ENCODE measurements around the gene DCTN5.
"Not testable (repeated sequence)": the region's sequence is repeated elsewhere in the genome, so short reads cannot be mapped to it uniquely, and the experiment has no call there.

DCTN5 gene

DNA sequence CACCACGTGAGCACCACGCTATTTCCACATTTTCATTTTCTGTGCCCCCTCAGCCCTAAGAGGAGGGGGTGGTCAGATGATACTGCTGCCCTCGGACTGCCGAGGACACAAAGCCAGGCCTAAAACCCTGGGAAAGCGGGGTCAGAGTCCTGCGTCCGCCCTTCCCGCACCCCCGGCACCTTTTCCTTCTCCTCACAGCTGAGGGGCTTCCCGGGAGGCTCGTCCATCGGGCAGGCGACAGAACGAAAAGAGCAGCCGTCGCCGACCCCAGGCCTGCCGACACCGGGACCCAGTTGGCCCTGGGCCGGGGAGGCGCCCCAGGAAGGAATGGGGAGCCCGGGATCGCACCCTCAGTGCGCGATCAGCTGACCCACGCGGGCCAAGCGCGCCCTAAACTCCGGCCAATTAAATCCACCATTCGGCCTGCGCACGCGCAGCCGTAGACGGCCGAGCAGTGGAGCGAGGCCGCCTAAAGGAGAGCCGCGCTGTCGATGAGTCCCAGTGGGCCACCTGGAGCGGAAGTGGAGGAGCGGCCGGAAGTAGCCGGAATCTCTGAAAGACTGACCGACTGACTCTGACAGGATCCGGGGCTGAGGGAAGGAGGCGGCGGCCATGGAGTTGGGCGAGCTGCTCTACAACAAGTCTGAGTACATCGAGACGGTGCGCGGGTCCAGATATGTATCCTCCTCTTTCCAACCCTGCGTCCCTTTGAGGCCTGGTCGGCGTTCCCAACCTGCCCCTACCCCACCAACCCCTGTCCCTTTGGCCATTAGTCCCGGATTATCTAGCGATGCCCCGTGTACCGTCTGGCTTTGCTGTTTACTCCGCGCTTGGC is at the start of gene DCTN5, which contains the start of gene PALB2:
TSS of gene DCTN5 (plus strand) at position 536 of the 835 bp plus-strand sequence. CDS start at position 613, 77 bp downstream.
TSS of gene PALB2 (minus strand) at position 380 of the 835 bp plus-strand sequence. CDS start at position 227, 153 bp downstream.
- DNase-seq = peak; percentile 98

DNA sequence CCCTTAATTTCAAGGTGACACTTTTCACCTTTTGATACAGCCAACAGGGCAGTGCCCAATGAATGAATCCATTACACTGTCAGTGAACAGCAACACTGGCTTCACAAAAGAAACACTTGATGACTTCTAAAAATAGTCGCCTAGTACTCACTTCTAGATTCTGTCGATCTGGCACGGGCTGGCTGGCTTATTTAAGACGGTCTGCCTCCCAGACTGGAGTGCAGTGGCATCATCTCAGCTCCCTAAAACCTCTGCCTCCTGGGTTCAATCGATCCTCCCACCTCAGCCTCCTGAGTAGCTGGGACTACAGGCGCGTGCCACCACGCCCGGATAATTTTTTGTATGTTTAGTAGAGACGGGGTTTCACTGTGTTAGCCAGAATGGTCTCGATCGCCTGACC is 47.1 kb upstream of the DCTN5 start:
- no peak for DNase-seq

DNA sequence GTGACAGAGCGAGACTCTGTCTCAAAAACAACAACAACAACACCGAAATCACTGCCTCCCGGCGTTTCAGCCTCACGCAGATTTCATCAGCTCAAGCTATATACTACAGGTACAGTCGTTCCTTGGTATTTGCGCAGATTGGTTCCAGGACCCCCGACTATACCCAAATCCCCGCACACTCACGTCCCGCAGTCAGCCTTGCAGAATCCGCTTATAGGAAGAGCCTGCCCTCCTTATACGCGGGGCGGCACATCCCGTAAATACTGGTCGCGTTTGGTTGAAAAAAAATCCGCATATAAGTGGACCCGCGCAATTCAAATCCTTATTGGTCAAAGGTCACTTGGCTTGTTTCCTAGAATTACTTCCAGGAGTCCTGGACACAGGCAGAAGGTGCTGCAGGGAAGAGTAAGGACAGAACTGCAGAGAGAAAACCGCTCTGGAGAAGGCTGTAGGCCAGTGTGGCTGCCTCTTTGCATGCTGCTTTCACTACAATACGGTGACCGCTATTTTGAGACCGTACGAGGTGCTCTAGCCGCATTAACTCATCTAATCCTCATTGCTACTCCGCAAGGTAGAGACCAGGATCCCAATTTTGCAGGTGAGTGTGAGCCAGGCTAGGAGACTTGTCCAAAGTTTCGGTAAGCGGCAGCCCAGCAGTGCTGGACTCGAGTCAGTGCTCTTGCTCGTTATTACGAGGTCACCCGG is 45.9 kb upstream of the DCTN5 start:
- DNase-seq = no peak

DNA sequence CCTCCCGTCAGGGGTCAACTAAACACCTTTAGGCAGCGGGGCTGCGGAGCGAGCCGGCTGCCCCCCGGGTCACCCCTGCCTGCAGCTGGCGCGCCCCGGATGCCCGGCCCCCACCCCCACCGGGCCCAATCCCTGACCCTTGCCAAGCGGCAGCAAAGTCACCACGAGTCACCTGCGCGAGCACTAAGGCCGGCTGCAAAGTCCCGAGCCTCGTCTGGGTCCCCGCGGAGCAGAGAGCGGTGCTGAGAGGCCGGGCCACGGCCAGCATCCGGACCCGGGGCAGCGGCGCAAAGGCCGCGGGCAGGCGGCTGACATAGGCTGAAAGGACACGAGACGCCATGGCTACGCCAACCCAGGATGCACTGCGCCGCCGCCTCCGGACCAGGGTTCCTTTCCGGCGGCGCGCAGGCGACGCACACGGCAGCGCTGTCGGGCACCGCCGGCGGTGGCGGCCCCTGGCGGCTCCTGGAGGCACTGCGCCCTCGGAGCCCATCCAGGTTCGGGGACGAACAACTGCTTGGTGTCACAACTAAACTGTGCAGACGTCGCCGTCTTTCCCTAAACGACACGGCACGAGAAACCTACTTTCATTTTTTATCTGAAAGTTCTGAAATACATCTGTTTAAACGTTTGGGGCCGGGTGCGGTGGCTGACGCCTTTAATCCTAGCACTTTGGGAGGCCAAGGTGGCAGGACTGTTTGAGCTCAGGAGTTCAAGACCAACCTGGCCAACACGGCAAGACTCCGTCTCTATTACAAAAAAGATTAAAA is 45.1 kb upstream of the DCTN5 start, which contains the start of gene NDUFAB1:
TSS of gene NDUFAB1 (minus strand) at position 366 of the 770 bp plus-strand sequence. CDS start at position 340, 26 bp downstream.
- peak; percentile 97 for DNase-seq

DNA sequence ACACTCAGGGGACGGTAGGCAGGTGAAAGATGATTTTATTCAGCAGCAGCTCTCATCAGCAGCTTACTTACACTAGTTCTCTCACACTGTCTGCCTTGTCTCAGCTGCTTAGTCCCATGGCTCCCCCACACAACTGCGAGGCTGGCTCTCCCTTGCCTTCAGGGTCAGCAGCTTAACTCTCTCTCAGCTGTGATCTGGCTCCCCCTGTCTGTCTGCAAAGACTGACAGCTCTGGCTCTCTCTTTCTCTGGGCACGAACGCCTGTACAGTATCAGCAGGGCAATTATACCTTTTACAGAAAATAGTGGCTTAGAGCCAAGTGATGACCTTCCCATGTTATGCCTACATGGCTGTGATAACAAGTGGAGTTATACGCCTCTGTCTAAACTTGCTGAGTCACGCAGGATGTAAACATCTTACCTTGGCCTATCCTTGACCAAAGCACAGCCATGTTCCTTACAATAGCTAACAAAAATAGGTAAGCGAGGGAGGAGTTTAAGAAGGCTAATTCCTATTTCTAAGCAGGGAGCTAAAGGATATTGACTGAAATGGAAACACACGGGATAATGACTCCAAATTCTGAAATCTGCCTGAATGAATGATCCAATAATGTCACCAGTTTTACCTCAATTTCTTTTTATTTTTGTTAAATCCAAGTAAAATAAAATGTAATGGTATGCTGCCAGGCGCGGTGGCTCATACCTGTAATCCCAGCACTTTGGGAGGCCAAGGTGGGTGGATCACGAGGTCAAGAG is 44.1 kb upstream of the DCTN5 start:
- peak; percentile 34 for DNase-seq

DNA sequence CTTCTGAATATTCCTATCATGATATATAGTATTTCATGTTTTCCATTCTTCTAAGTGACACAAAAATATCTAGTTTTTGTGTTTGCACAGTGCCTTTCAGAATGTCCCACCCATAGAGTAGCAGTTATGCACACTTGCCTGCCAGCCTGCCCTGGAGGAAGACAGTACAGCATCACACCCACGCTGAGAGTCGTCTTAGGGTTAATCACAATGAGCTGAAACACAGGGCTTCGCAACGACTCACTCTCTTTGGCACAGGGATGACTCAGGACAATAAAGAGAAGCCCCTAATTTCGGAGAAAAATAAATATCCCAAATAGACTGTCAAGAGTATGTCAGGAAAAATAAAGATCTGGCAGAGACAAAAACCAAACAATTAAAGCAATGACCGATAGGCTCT is 33.5 kb upstream of the DCTN5 start:
- no peak for DNase-seq

DNA sequence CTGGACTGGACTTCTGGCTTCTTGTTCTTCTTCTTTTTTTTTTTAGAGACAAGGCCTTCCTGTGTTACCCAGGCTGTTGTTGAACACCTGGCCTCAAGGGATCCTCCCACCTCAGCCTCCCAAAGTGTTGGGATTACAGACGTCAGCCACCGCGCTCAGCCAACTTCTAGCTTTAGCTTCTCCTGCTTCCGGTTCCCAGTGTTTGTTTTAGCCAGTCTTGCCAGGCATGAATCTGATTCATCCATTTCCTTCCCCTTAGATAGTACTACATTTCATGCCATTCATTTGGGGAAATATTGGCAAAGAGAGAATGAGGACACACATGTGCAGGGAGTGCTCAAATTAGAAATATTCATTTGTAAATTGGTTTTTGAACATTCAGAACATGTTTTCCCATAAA is 33.1 kb upstream of the DCTN5 start:
- no peak for DNase-seq

DNA sequence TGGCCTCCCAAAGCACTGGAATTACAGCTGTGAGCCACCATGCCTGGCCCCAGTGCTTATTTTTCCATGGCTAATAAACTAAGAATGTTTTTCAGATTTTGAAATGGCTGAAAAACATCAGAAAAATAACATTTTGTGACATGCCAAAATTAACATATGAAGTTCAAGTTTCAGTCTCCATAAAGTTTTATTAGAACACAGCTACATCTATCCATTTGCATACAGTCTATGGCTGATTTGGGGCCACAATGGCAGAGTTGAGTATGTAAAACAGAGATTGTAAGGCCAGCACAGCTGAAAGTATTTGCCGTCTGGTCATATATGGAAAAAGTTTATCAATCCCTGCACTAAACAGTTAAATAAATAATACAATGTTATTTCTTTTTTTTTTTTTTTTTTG is 31.3 kb upstream of the DCTN5 start:
- DNase-seq = no peak

DNA sequence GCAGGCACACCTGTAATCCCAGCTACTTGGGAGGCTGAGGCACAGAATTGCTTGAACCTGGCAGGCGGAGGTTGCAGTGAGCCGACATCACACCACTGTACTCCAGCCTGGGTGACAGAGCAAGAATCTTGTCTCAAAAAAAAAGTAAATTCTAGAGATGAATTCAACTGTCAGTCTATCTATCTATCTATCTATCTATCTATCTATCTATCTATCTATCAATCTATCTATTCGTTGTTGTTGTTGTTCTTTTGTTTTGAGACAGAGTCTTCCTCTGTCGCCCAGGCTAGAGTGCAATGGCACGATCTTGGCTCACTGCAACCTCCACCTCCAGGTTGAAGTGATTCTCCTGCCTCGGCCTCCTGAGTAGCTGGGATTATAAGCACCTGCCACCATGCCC is 30.4 kb upstream of the DCTN5 start:
- not testable (repeated sequence) for DNase-seq

DNA sequence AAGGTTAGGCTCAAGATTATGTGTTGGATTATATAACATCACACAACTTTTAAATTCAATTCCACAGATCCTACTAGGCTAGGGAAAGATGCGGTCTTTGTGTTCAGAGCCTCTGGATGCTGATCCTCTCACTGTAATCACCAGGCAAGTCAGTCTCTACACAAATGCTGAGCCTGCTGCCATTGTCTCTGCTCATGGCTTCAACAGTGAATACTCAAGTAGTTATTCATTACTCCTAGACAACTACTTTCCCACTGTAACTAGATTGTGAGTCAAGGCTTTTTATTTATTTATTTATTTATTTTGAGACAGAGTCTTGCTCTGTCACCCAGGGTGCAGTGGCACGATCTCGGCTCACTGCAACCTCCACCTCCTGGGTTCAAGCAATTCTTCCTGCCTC is 29.3 kb upstream of the DCTN5 start:
- no peak for DNase-seq

DNA sequence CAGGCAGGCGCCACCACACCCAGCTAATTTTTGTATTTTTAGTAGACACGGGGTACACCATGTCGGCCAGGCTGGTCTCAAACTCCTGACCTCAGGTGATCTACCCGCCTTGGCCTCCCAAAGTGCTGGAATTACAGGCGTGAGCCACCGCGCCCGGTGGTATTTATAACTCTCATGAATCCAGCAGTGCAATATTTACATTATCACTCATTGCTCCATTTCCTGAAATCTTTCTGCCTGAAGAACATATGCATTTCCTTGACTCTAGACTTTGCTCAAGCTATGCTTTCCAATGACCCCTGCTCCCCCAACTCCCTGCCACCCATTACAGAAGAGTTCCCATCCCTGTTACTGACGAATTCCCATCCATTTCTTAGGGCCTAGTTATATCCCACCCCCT is 25.5 kb upstream of the DCTN5 start:
- no peak for DNase-seq

DNA sequence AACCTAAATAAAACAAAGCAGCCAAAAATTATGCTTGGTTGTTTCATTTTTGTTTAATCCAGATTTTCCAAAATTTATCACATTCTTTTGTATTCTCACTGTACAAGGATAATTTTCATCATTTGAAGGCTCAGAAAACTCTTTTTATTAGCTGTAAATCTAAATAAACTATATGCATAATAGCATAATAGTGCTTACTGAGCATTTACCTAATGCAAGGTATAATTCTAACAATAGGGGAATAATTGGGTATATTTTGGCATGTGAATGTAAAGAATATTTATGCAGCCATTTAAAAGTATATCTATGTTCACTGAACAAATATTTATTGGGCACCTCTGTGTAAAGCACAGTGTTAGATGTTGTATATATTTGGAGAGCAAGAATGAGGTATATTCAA is 17.2 kb upstream of the DCTN5 start:
- DNase-seq = no peak

DNA sequence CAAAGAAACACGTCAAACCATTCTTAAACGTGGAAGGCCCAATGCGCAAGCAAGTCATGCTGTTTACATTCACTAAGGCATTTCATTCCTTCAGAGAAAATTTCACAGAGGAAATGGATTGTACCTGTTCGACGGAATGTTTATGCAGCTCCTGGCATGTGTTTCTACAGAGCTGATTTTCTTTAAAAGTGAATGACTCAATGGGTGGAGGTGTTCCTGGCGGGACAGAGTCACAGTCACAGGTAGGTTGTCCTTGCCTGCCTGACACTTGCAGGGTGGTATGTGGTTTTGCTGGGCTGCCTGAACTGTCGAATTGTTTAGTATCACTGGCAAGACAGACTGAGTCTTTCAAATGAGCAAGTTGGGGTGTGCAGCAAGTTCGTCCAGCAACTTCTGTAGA is 11.8 kb upstream of the DCTN5 start:
- DNase-seq = no peak

DNA sequence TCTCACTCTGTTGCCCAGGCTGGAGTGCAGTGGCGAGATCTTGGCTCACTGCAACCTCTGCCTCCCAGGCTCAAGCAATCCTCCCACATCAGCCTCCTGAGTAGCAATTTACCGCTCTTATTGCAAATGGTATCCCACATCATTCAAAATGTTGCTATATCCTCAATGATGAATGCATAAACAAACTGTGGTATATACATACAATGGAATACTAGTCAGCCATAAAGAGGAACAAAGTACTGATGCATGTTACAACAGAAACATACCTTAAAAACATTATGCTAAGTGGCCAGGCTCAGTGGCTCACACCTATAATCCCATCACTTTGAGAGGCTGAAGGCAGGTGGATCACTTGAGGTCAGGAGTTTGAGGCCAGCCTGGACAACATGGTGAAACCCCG is 9.4 kb upstream of the DCTN5 start:
- not testable (repeated sequence) for DNase-seq

DNA sequence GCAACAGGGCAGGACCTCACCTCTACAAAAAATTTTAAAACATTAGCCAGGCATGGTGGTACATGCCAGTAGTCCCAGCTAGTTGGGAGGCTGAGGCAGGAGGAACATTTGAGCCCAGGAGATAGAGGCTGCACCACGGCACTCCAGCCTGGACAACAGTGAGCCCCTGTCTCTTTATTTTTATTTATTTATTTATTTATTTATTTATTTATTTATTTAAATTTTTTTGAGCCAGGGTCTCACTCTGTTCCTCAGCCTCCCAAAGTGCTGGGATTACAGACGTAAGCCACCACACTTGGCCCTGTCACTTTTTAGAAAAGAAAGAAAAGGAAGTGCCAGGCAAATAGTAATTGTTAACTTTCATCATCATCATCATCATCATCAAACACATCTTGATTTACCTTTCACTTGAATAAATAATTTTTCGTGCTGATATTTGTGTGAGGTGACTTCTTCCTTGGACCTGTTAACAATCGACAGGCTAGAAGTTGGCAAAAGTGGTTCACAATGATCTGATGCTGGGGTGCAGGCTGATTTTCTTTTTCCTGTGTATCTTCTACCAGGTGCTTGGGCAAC is 6.7 kb upstream of the DCTN5 start:
- DNase-seq = no peak

DNA sequence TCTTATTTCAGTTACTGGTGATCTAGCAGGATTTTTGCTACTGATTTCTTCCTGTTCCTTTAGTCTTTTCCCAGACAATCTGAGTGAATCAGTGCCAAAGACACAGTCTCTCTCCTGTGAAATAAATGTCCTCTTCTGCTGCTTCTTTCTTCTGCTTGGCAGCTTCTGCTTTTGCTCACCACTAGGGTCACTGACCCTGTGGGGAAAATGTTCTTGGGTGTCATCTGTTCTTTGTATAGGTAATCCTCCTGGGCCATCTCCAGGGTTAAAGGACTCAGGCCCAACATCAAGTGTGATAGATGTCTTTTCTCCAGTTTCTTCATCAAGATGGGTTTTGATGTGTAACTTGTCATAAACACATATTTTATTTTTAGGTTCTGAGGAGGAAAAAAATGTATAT is 5.3 kb upstream of the DCTN5 start:
- DNase-seq = no peak

DNA sequence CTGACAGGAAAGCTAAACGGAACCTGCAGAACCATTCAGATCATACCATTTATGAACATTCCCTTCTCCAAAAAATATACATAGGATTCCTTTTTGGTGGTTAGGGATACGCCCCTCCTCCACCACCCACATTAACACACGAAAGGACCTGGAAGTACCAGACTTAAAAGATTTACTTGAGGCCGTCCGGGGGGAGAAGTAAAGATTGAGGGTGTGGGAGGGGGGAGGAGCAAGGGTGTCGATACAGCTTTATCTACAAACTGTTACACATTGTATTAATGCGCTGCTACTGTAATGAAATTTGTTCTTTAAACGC is 693 bp upstream of the DCTN5 start:
- peak; percentile 13 for DNase-seq

DNA sequence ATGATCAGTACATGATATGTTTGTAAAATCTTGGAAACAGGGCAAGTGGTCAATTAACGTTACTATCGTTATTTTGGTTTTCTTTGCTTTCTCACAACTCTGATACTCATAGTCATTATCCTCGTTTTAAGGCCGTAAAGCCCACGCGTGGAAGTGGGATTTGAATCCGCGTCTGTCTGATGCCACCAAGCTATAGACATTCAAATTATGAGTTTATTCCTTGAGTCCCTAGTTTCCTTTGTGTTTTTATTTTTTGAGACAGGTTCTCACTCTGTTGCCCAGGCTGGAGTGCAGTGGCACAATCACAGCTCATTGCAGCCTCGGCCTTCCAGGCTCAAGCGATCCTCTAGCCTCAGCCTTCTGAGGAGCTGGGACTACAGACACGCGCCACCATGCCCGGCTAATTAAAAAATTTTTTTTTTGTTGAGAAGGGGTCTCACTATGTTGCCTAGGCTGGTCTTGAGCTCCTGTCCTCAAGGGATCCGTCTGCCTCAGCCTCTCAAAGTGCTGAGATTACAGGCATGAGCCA is 1.0 kb downstream of the DCTN5 start:
- peak; percentile 7 for DNase-seq

DNA sequence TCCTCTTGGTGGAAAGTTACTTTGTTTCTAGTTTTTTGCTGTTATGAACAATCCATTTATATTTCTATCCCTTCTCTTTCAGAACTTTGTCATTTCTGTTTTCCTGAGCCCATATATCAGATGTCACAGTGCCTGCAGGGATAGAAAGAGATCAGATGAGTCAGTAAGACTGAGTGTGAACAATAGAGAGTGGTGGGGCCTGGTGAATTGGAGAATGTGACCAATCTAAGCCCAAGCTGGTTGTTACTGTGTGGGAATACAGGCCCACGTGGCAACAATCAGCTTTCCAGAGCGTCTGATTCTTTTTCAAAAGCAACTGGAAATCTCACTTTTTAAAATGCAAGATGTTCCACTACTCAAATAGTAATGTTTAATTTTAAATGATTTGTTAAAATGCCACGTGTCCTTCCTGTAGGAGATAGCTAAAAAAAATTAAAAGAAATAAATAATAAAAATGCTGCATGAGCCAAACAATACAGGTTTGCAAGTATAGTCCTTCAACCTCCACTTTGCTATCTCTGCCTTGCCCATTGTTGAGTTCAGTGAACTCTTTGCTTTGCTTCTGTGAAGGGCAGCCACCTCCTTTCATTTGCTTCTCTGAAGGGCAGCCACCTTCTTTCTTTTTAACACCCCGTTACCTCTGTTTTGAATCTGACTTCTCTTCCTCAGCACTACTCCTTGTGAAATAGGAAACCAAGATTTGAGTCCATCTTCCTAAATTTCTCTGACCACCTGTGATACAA is 9.6 kb downstream of the DCTN5 start:
- no peak for DNase-seq

DNA sequence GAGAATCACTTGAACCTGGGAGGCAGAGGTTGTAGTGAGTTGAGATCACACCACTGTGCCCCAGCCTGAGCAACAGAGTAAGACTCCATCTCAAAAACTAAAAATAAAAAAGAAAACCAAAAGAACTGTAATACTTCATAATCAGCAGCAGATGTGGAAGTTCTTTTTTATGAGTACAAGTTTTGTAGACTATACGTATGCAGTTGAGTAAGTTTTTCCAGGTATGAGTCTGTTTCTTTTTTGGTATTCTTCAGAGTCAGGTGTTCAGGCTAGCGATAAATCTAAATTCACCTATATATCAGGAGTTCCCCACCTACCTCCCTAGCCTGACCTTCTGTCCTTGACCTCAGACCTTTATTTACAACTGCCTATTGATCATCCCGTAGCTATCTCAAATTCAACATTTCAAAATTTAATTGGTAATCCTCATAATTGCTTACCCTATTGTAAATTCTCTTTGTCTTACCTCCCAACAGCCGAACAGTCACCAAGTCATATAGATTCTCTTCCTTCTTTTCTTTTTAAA is 10.7 kb downstream of the DCTN5 start:
- no peak for DNase-seq

DNA sequence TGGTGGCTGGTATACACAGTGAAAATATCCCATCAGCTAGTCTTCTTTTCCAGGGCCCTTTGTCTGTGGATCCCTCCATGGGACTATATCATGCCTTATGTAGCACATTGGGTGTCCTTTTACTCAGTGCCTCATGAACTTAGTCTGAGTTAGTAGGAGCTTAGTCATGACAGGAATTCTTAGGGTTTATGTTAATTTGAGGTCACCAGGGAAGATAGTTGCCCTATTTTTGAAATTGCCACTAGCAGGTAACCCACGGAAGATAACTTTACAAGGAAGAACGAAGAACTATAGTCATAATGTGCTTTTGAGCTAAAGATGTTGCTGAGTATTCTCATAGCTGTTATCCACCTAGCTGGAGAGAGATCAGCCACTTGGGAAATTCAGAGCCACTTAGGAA is 22.7 kb downstream of the DCTN5 start:
- no peak for DNase-seq
